Right lobe of liver (tissue), 6 donors: ENCODE data around the gene KCNJ12. TPM values are rescaled to one million over a fixed set of nuclear protein-coding genes. Genes with fewer than 3 reads are reported as not detected.
"Not testable (repeated sequence)": the region's sequence is repeated elsewhere in the genome, so short reads cannot be mapped to it uniquely, and the experiment has no call there.

Source experiments
- ATAC-seq, 4 donors: fragments of 200-7000 bp; cut with Tn5 transposase; one replicate each; pipeline ENCODE4 v1.9.1; 2020; ENCODE audit warnings: mild to moderate bottlenecking in 4 of 4, moderate library complexity in 4 of 4
- DNase-seq, 3 donors: peaks; one replicate each; pipeline ENCODE4 v3.0.0-alpha.2; 2020
- H3K27ac ChIP-seq, 3 donors: fragments of 200-600 bp; one replicate each; pipeline ENCODE4 v1.8.0; 2022
- H3K27me3 ChIP-seq, 2 donors: fragments of 200-600 bp; one replicate each; pipeline ENCODE4 v1.8.0; 2022
- H3K36me3 ChIP-seq, 4 donors: fragments of 200-600 bp; sonication (generic) in 1 of 4; one replicate each; pipeline versions ENCODE4 v1.5.1 to v1.8.0; 2017 to 2022; ENCODE audit warnings: control low read depth in 1 of 4
- H3K4me1 ChIP-seq, 4 donors: fragments of 200-600 bp; sonication (generic) in 1 of 4; one replicate each; pipeline versions ENCODE4 v1.5.1 to v1.8.0; 2017 to 2022; ENCODE audit warnings: control low read depth in 1 of 4
- H3K4me3 ChIP-seq, 3 donors: fragments of 200-600 bp; one replicate each; pipeline ENCODE4 v1.8.0; 2022
- H3K9me3 ChIP-seq, 4 donors: fragments of 200-600 bp; sonication (generic) in 1 of 4; one replicate each; pipeline versions ENCODE4 v1.5.1 to v1.8.0; 2017 to 2022; ENCODE audit warnings: control low read depth in 1 of 4
- POLR2A ChIP-seq: fragments of 450-650 bp; IDR thresholded peaks from one replicate; pipeline ENCODE4 v1.6.1; 2017; ENCODE audit warnings: antibody characterized with exemption, mild to moderate bottlenecking
- WGBS: methylation state at CpG from one replicate; pipeline ENCODE4 v1.1.6; 2018; ENCODE audit warnings: low coverage, low lambda C conversion rate; ENCODE audit not compliant: insufficient coverage; ENCODE audit errors: missing lambda C conversion rate; 5-methylcytosine and 5-hydroxymethylcytosine counted together
- intact Hi-C, 2 donors: fragments of 100-400 bp; cut with DNase I; formaldehyde crosslinking; loops; one replicate each; pipeline versions ENCODE4 v1.11.2 to v1.14.1; 2022
- total RNA-seq, 6 experiments: library from RNA; depleted of rRNA in 2 of 6; stranded (reverse); fragments of >200 nt in 2 of 6; fragmentation: NEBNext Ultra II Directional in 3 of 6; extraction: Animal tissue kit (Norgen Biotek cat#: 25700) in 3 of 6; gene quantifications; one replicate each; pipeline versions ENCODE4 v1.1.0 to v1.2.4, GENCODE V29; 2016 to 2023
- TF ChIP-seq, protein P1 (sequence below), 4 donors: fragments of 200-600 bp in 3 of 4; fragments of 450-650 bp in 1 of 4; IDR thresholded peaks; one replicate each; pipeline versions ENCODE4 v1.5.1 to v1.8.0; 2016 to 2022; ENCODE audit warnings: antibody characterized with exemption in 4 of 4, mild to moderate bottlenecking in 2 of 4
- donor health status: DM: no; HTN: yes; CAD: no.
- donor health status: DM: no; HTN: no; CAD: no.
- donor health status: DM: no; HTN: no; CAD: no.
- donor health status: DM: no; HTN: yes; CAD: no.
- donor health status: DM: no; HTN: yes; CAD: no.

KCNJ12 gene
- total RNA-seq, 6 experiments from 2014 or later: 0.07 to 2.2 (median 0.23) TPM

DNA sequence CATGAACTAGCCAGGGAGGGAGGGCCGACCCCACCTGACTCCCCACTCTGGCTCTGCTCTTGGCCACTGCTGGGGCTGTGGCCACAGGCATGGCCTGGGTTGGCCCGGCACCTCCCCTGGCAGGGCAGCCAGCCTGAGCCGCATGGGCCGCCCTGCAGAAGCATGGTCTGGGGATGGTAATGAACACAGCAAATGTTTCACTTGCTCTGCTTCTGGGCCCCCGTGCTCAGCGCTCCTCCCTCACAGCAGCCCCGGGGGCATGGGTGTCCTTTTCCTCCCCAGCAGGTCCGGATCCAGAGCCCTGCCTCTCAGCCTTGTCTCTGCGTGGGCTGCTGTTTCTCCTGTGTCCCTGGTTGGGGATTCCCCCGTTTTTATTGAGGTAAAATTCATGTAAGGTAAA is 30.9 kb upstream of the KCNJ12 start:
- no peak for DNase-seq
- no peak overlapping the region for H3K27ac ChIP-seq
- intact Hi-C loops: no loop called here
- H3K4me1 ChIP-seq: no peaks in the 10 kb centered on the region
- ATAC-seq: peak in 1 of 4 donors; percentile 4
- no peaks in the 10 kb centered on the region for H3K36me3 ChIP-seq
- no peaks in the 10 kb centered on the region for H3K27me3 ChIP-seq
- H3K4me3 ChIP-seq: no peak overlapping the region
- 71% methylated on average over 1 of the region's 10 CpGs for WGBS
- H3K9me3 ChIP-seq: no peaks in the 10 kb centered on the region
- TF ChIP-seq, protein P1, sequence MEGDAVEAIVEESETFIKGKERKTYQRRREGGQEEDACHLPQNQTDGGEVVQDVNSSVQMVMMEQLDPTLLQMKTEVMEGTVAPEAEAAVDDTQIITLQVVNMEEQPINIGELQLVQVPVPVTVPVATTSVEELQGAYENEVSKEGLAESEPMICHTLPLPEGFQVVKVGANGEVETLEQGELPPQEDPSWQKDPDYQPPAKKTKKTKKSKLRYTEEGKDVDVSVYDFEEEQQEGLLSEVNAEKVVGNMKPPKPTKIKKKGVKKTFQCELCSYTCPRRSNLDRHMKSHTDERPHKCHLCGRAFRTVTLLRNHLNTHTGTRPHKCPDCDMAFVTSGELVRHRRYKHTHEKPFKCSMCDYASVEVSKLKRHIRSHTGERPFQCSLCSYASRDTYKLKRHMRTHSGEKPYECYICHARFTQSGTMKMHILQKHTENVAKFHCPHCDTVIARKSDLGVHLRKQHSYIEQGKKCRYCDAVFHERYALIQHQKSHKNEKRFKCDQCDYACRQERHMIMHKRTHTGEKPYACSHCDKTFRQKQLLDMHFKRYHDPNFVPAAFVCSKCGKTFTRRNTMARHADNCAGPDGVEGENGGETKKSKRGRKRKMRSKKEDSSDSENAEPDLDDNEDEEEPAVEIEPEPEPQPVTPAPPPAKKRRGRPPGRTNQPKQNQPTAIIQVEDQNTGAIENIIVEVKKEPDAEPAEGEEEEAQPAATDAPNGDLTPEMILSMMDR (IDR thresholded peaks at IDR 0.05): no peak
- no peak for TF ChIP-seq POLR2A

DNA sequence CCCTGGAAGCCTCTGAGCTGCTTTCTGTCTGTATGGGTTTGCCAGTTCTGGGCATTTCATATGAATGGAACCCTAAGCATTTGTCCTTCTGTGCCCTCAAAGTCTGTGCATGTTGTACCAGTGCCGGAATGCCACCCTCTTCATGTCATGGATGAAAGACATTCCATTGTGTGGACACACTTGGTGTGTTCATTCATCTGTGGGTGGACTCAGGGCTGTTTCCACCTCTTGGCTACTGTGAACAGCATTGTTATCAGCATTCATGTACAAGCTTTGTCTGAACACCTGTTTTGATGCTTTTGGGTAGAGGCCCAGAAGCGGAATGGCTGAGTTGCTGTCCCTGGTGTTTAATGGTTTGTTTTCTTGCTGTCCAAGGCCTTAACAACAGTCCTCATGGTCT is 30.1 kb upstream of the KCNJ12 start:
- DNase-seq, H3K4me3 ChIP-seq, H3K27me3 ChIP-seq, intact Hi-C loops, ATAC-seq, H3K9me3 ChIP-seq, H3K4me1 ChIP-seq, H3K27ac ChIP-seq, H3K36me3 ChIP-seq: not testable (repeated sequence)
- no CpG with 5 or more reads among the region's 2 CpGs for WGBS

DNA sequence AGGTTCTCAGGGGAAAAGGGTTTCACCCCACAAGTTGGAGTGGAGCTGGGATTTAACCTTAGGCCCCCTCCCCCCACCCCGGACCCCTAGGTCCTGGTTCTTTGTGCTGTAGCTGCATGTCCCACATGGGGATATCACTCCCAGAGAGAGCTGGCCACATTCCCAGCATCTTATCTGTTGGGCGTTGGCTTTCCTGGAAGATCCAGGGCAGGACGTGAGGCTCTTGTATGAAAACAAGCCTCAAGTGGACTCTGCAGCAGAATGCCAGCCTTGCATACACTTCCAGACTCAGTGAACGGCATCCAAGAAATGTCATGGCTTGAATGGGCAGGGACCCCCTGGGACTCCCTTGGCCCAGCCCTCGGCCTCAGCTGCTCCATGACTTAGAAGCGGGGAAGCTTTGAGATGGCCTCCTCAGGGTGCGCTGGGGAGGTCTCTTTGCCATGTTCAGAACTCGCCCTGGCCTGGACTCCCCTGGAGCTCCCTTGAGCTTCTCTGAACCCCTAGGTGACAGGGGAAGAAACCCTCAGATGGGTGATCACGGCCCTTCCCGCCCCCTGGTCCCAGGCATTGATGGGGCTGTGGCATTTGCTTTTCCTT is 29.4 kb upstream of the KCNJ12 start:
- intact Hi-C loops, H3K27me3 ChIP-seq, H3K4me3 ChIP-seq, H3K9me3 ChIP-seq, H3K36me3 ChIP-seq, DNase-seq, H3K4me1 ChIP-seq, H3K27ac ChIP-seq: not testable (repeated sequence)
- peak in 3 of 4 donors; percentile 31 to 57 (median 48) for ATAC-seq
- 0% methylated on average over 2 of the region's 10 CpGs for WGBS

DNA sequence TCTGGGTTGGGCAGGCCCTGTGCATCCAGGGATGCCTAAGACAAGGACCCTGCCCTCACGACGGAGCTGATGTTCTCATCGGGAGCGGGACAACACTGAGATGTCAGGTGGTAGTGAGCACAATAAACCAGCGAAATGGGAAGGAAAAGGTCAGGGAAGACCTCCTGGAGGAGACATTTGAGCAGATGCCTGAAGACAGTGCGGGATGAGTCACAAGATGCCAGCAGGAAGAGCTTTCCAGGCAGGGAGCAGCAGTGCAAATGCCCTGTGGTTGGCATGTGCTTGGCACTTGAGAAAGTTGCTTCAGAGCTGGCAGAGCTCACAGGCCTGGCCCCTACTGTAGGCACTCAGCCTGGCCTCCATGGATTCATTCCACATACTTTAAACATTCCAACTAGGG is 28.5 kb upstream of the KCNJ12 start:
- intact Hi-C loops, DNase-seq, H3K27me3 ChIP-seq, H3K4me3 ChIP-seq, ATAC-seq, H3K27ac ChIP-seq, H3K4me1 ChIP-seq, H3K9me3 ChIP-seq, H3K36me3 ChIP-seq: not testable (repeated sequence)
- no CpG with 5 or more reads among the region's 6 CpGs for WGBS

DNA sequence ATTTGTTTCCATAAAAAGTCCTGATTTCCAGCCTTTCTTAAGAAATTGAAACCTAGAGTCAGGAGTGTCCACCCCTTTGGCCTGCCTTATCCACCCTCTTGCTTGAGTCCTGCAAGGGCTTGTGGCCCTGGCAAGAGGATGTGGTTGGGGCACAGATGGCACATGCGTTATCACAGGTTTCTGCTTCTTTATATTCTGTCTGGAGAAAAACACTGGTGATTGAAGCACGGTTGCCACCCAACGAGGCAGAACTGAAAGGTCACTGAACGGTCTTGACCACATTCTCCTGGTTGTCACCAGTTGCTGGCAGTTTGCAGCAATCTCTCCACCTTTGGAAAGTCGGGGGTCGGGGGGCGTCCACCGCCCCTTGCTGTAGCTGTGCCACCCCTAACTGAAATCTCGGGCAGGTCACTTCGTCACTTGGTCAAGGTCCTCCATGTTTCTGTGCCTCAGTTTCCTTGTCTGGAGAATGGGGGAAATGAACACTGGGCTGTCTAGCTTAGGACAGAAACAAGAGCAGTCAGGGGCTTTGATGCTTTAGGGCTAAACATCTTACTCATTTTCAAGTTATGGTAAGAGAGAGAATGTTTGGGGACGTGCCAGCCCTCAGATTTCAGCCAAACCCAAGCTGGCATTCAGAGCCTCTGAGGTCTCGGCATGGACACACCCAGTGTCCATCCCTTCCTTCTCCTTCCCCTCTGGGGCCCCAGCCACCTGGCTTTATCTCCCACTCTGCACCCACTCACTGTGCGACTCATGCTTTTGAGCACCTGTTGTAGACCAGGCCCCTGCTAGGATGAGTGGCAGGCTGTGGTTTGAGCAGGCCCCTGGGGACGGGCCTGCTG is 27.9 kb upstream of the KCNJ12 start:
- H3K27ac ChIP-seq, H3K27me3 ChIP-seq, intact Hi-C loops, H3K4me1 ChIP-seq, DNase-seq, H3K4me3 ChIP-seq, H3K9me3 ChIP-seq, H3K36me3 ChIP-seq: not testable (repeated sequence)
- 56% methylated on average over 9 of the region's 14 CpGs for WGBS
- peak in 1 of 4 donors; percentile 14 for ATAC-seq

DNA sequence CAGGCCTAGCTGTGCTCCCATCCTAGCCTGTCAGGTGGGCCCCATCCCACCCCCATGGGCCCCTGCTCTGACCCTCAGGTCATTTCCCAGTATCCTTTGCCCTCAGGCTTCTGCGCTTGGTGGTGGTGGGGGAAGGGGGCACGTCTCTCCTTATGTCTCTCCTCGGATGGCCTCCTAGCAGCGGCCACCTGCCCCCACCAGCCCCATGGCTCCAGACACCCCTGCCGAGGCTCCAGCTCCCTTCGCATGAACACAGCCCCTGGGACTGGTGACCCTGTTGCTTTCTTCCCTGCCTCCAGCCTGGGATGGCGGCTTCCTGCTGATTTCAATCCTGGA is 27.3 kb upstream of the KCNJ12 start:
- H3K4me3 ChIP-seq, DNase-seq, H3K4me1 ChIP-seq, H3K9me3 ChIP-seq, H3K36me3 ChIP-seq, H3K27ac ChIP-seq, intact Hi-C loops, H3K27me3 ChIP-seq: not testable (repeated sequence)
- peak in 1 of 4 donors; percentile 17 for ATAC-seq
- 82% methylated on average over 4 of the region's 7 CpGs for WGBS

DNA sequence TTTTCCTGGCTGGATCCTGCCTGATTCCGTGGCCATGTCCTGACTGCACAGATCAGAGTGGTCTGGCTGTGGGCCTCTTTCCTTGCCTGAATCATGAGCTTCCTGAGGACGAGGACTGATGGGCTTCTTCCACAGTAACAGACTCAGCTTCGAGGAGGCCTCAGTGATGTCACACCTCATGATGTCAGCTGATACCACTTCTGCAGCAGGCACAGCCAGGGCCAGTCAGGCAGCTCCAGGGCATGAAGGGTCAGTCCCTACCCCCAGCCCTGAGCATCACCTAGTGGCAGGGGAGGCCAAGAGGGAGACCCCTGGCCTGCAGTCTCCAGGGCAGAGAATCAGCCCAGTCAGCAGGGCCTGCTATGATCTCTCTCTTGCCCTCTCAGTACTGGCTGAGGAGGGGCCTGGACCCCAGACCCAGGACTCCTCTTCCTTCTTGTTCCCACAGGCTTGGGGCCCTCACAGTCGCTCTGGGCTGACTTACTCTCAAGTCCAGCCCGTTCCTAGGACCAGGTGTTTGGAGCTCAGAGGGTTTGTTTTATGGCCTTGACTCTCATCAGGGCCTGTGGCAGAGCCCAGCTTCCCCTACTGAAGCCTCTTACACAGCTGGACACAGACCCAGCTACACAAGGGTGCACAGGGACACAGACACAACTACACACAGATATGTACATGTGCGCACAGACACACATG is 26.7 kb upstream of the KCNJ12 start:
- DNase-seq, intact Hi-C loops, H3K27me3 ChIP-seq, ATAC-seq, H3K4me1 ChIP-seq, H3K9me3 ChIP-seq, H3K27ac ChIP-seq, H3K36me3 ChIP-seq, H3K4me3 ChIP-seq: not testable (repeated sequence)
- no CpG with 5 or more reads among the region's 6 CpGs for WGBS

DNA sequence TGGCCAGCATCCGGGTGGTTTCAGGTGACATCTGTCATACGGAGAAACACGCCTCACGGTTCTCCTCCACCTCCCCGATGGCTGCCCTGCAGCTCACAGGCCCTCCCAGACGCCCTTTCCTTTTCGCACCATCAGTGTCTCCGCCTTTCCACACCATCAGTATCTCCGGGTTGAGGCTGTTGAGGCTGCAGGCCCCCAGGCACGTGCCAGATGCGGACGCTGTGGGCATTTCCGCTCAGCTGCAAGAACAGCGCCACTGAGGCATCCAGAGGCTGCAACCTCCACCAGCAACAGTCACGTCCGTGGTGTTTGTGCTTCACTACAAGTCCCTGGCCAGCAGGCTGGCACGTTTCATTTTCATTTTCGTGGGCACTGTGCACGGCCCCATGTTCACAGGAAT is 25.7 kb upstream of the KCNJ12 start:
- H3K27ac ChIP-seq, H3K36me3 ChIP-seq, DNase-seq, H3K27me3 ChIP-seq, intact Hi-C loops, H3K4me3 ChIP-seq, H3K9me3 ChIP-seq, ATAC-seq, H3K4me1 ChIP-seq: not testable (repeated sequence)
- WGBS: 82% methylated on average over 5 of the region's 19 CpGs
